ENCODE measurements around the gene C22orf39.
A peak's percentile ranks its signal among the peaks of the same experiment; 100 is the strongest.

The C22orf39 gene

DNA sequence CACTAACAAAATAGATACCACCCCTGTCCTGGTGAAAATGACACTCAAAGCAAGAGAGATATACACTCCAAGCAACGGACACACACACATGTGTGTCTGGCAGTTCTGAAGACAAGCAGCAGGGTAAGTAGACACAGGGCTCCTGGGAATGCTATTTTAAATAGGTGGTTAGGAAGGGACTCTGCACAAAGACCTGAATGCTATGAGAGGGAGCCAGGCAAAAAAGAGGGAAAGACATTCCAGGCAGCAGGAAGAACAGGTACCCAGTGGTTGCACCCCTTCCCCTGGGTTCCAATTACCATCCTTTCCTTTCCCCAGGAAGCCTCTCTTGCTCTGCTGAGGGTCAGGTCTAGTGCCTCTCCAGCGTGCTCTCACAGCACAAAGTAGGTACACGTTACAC, 28.5 kb upstream of the C22orf39 start:
- no peak overlapping the region for H3K4me3 ChIP-seq (replicated peaks; ENCODE audit: low read depth, low read length)
- no peak for DNase-seq (ENCODE audit: low read depth)
- TF ChIP-seq, protein P1, sequence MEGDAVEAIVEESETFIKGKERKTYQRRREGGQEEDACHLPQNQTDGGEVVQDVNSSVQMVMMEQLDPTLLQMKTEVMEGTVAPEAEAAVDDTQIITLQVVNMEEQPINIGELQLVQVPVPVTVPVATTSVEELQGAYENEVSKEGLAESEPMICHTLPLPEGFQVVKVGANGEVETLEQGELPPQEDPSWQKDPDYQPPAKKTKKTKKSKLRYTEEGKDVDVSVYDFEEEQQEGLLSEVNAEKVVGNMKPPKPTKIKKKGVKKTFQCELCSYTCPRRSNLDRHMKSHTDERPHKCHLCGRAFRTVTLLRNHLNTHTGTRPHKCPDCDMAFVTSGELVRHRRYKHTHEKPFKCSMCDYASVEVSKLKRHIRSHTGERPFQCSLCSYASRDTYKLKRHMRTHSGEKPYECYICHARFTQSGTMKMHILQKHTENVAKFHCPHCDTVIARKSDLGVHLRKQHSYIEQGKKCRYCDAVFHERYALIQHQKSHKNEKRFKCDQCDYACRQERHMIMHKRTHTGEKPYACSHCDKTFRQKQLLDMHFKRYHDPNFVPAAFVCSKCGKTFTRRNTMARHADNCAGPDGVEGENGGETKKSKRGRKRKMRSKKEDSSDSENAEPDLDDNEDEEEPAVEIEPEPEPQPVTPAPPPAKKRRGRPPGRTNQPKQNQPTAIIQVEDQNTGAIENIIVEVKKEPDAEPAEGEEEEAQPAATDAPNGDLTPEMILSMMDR (IDR thresholded peaks at IDR 0.05; ENCODE audit: low read length, missing control alignments): no peak

DNA sequence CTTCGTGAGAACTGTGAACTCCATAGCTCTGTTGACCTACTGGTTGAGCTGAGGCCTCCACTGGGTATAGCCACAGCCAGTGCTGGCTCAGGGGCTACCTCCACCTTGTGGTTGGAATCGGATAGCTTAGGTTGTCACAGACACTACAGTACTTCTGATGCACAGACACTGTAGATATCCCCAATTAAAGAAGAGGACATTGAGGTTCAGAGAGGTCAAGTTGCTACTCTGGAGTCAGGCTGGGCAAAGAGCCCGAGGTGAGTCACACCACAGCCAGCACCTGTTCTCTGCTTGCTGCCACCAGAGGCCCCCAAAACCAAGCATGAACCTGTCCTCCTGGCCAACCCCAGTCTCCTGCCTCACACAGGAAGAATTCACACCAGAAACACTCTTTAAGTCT, 26.1 kb upstream of the C22orf39 start:
- no peak for DNase-seq (ENCODE audit: low read depth)
- TF ChIP-seq, protein P1 (IDR thresholded peaks at IDR 0.05; ENCODE audit: low read length, missing control alignments): peak; percentile 8
- H3K4me3 ChIP-seq (replicated peaks; ENCODE audit: low read depth, low read length): no peak overlapping the region

DNA sequence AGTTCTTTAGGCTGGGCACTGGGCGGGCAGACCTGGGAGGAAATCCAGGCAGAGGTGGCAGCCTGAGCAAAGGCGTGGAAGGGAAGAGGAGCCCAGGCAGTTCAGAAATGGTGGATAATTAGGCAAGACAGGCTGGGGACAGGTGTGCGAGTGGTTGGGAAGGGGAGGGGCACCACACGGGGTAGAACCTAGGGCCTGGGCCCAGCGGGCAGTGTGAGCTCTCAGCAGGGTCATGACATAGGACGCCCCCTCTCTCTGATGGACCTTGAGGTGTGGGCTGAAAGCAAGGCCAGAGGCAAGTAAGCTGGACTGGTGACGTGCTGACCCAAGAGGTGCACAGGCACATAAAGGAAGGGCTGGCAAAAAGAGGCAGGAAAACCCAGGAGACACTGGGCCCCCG, 24.7 kb upstream of the C22orf39 start:
- no peak overlapping the region for H3K4me3 ChIP-seq (replicated peaks; ENCODE audit: low read depth, low read length)
- TF ChIP-seq, protein P1 (IDR thresholded peaks at IDR 0.05; ENCODE audit: low read length, missing control alignments): no peak
- no peak for DNase-seq (ENCODE audit: low read depth)

DNA sequence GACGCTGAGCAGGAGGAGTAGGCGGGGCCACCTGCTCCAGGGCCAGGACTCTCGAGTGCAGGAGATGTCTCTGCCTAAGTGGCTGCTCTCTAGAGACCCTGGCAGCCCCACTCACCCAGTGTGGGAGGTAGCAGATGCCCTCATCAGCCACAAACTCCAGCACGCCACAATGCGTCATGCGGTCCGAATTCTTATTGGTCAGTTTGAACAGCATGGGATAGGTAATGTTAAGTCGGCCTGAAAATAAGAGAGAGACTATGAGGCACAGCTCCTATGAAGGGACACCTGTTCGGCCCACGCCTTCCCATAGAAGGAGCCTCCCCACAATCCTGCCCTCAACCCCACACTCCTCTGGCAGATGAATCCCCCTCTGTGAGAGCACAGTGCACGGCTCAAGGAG, 24.1 kb upstream of the C22orf39 start:
- TF ChIP-seq, protein P1 (IDR thresholded peaks at IDR 0.05; ENCODE audit: low read length, missing control alignments): no peak
- H3K4me3 ChIP-seq (replicated peaks; ENCODE audit: low read depth, low read length): no peak overlapping the region
- DNase-seq (ENCODE audit: low read depth): no peak

DNA sequence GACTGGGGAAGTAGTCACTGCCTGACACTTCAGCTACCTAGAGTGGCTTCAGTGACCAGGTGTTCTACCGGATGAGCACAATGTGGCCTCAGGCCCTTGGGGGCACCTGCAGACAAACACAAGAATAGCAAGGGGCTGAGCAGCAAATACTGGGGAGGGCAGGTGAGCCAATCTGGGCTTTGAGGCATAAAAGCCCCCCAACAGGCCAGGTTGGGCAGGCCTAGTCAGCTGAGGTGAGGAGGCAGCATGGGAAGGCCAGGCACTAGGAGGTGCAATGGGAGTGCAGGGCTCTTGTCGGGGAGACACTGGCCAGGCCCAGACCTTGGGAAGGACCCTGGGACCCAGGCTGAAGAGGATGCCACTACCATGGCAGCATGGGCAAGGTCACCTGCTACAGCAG, 22.5 kb upstream of the C22orf39 start:
- TF ChIP-seq, protein P1 (IDR thresholded peaks at IDR 0.05; ENCODE audit: low read length, missing control alignments): no peak
- H3K4me3 ChIP-seq (replicated peaks; ENCODE audit: low read depth, low read length): no peak overlapping the region
- no peak for DNase-seq (ENCODE audit: low read depth)

DNA sequence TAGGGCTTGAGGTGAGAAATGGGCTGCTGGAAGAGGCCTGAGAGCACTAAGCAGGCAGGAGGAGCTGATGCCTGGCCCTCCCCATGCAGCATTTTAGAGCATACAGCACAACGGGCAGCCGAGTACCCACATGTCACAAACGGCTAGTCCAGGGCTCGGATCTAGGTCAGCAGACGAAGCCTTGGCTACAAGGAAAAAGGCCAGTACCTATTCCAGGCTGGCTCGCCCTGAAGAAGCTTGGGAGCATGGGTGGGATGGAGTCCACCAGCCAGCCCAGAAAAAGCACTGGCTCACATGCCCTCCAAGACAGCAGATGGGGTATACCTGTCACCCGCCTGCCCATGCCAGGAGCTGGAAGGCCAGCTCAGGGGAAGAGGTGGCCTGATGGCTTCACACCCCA, 21.9 kb upstream of the C22orf39 start:
- TF ChIP-seq, protein P1 (IDR thresholded peaks at IDR 0.05; ENCODE audit: low read length, missing control alignments): no peak
- H3K4me3 ChIP-seq (replicated peaks; ENCODE audit: low read depth, low read length): no peak overlapping the region
- DNase-seq (ENCODE audit: low read depth): no peak

DNA sequence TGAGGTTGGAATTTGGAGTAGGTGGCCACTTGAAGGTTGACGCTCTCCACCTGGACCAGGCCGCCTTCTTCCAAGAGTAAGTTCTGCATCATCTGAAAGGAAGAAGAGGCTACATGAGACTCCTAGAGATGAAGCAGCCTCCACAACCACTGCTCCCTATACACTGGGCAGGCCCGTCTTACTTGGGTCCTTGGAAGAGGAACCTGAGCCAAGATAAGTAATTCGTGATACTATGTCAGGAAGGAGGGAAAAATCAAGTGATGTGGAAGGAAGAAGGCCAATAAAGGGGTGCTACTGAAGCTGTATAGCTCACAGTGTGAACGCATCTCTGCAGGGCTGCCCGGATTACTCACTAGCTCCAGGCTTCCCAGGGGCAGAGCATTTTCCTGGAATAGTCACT, 20.4 kb upstream of the C22orf39 start:
- TF ChIP-seq, protein P1 (IDR thresholded peaks at IDR 0.05; ENCODE audit: low read length, missing control alignments): no peak
- H3K4me3 ChIP-seq (replicated peaks; ENCODE audit: low read depth, low read length): no peak overlapping the region
- no peak for DNase-seq (ENCODE audit: low read depth)

All from fibroblast of pulmonary artery (primary cell).